H1 (cell line): ENCODE data around the gene ZNF516. TPM values are rescaled to one million over a fixed set of nuclear protein-coding genes. Genes with fewer than 3 reads are reported as not detected.

ENCODE experiments used
- ATF3 ChIP-seq: IDR thresholded peaks from 2 replicates; pipeline ENCODE4 v1.6.1; 2011; ENCODE audit warnings: low read depth, mild to moderate bottlenecking, low read length; ENCODE audit not compliant: insufficient read depth
- BRCA1 ChIP-seq: IDR thresholded peaks from 2 replicates; pipeline ENCODE4 v1.6.1; 2012; ENCODE audit warnings: low read depth, low read length, improper control_type of control experiment
- CBX8 ChIP-seq: fragments of 300-800, 300-1000 bp; sonication (generic); IDR thresholded peaks from 2 replicates; pipeline ENCODE4 v1.7.1; 2016; ENCODE audit warnings: low read depth, low read length, borderline replicate concordance
- SP2 ChIP-seq: IDR thresholded peaks from 2 replicates; pipeline ENCODE4 v1.6.1; 2012; ENCODE audit warnings: mild to moderate bottlenecking, low read length, inconsistent platforms
- polyA plus RNA-seq, 7 experiments: library from polyadenylated mRNA; depleted of rRNA in 3 of 7; stranded (reverse) in 5 of 7; unstranded in 2 of 7; fragments of >200 nt in 5 of 7; fragments of 200-250 nt in 2 of 7; gene quantifications; 1 replicate in 5 of 7; 2 replicates in 1 of 7; 4 replicates in 1 of 7; pipeline versions ENCODE4 v1.2.1 to v1.2.3, GENCODE V29; 2011 to 2013; ENCODE audit warnings: missing spikeins in 2 of 7, mixed read lengths in 2 of 7
- total RNA-seq: library from RNA; stranded (reverse); fragmentation: NEBNext Ultra II Directional; extraction: Animal tissue kit (Norgen Biotek cat#: 25700); gene quantifications from 2 replicates; pipeline ENCODE4 v1.2.1, GENCODE V29; 2021

ZNF516 gene
- total and polyA plus RNA-seq, 2 of the 8 experiments (the other 6 are each of a cell fraction or from before 2014, with no cell fraction given) = 7.3 to 17.0 TPM

- no peak for TF ChIP-seq ATF3
- TF ChIP-seq BRCA1 = no peak
- TF ChIP-seq CBX8 = no peak
- TF ChIP-seq SP2 = no peak
Observed at GRCh38 chr18:76437910-76438309, 57.1 kb downstream of the ZNF516 start (continued).
